ENCODE data around the gene MPHOSPH8.

Gene MPHOSPH8

GRCh38 chr13:19601749-19602725 lies 31.4 kb upstream of the MPHOSPH8 start:
- TF ChIP-seq CTCF (IDR thresholded peaks at IDR 0.05; ENCODE audit: low read depth, low read length), result peak; percentile 46
- Histone ChIP-seq H3K27ac (peak overlapping the region; percentile 66), H3K4me3 (ENCODE audit: low read depth, low read length) (peak overlapping the region; percentile 50)

GRCh38 chr13:19604306-19604705 lies 29.2 kb upstream of the MPHOSPH8 start:
- no peaks in the 10 kb centered on the region for H3K27me3 ChIP-seq (ENCODE audit: insufficient read depth, low read depth, severe bottlenecking)
- TF ChIP-seq CTCF (IDR thresholded peaks at IDR 0.05; ENCODE audit: low read depth, low read length), result no peak
- H3K9me3 ChIP-seq (ENCODE audit: severe bottlenecking), result peaks cover 12% of the 10 kb centered on the region
- no peak overlapping the region for H3K4me3 ChIP-seq (ENCODE audit: low read depth, low read length)
- H3K36me3 ChIP-seq, result peaks cover 50% of the 10 kb centered on the region
- no peak overlapping the region for H3K27ac ChIP-seq
- DNase-seq, result no peak

More at GRCh38 chr13:19601749-19602725, 31.4 kb upstream of the MPHOSPH8 start:
- no peaks in the 10 kb centered on the region for H3K27me3 ChIP-seq (ENCODE audit: insufficient read depth, low read depth, severe bottlenecking)
- DNase-seq, result peak; percentile 78
- peaks cover 12% of the 10 kb centered on the region for H3K9me3 ChIP-seq (ENCODE audit: severe bottlenecking)
- peaks cover 40% of the 10 kb centered on the region for H3K36me3 ChIP-seq

- Histone ChIP-seq H3K9me3 (ENCODE audit: severe bottlenecking) (peaks cover 12% of the 10 kb centered on the region), H3K4me3 (ENCODE audit: low read depth, low read length) (no peak overlapping the region), H3K36me3 (peaks cover 50% of the 10 kb centered on the region), H3K27ac (no peak overlapping the region), H3K27me3 (ENCODE audit: insufficient read depth, low read depth, severe bottlenecking) (no peaks in the 10 kb centered on the region)
- DNase-seq, result no peak
- no peak for TF ChIP-seq CTCF (IDR thresholded peaks at IDR 0.05; ENCODE audit: low read depth, low read length)
Measured at GRCh38 chr13:19605161-19605955, 28.1 kb upstream of the MPHOSPH8 start.

DNA sequence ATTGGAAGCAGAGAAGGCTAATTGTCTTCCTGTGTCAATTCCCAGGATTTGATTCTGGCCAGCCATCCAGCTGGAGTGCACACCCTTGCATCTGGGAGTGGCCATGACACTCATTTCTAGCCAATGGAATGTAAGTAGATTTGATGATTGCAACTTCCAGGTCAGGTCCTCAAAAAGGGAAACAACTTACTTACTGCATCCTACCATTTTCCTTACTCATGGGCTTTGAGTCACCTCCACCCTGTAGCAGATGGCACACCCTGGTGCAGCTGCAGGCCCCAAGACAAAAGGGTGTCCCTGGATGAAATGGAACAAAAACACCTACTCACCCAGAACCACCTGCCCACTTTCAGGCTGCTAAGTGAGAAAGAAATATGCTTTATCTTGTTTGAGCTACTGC lies 27.3 kb upstream of the MPHOSPH8 start:
- Histone ChIP-seq H3K9me3 (ENCODE audit: severe bottlenecking) (peaks cover 12% of the 10 kb centered on the region), H3K27ac (no peak overlapping the region), H3K4me3 (ENCODE audit: low read depth, low read length) (no peak overlapping the region), H3K27me3 (ENCODE audit: insufficient read depth, low read depth, severe bottlenecking) (no peaks in the 10 kb centered on the region), H3K36me3 (peaks cover 50% of the 10 kb centered on the region)
- no peak for TF ChIP-seq CTCF (IDR thresholded peaks at IDR 0.05; ENCODE audit: low read depth, low read length)
- no peak for DNase-seq

- no peak for TF ChIP-seq CTCF (IDR thresholded peaks at IDR 0.05; ENCODE audit: low read depth, low read length)
- H3K9me3 ChIP-seq (ENCODE audit: severe bottlenecking), result peaks cover 12% of the 10 kb centered on the region
- H3K36me3 ChIP-seq, result peaks cover 50% of the 10 kb centered on the region
- no peak overlapping the region for H3K27ac ChIP-seq
- DNase-seq, result no peak
- H3K27me3 ChIP-seq (ENCODE audit: insufficient read depth, low read depth, severe bottlenecking), result no peaks in the 10 kb centered on the region
- no peak overlapping the region for H3K4me3 ChIP-seq (ENCODE audit: low read depth, low read length)
Measured at GRCh38 chr13:19606737-19607136, 26.7 kb upstream of the MPHOSPH8 start.
